ENCODE measurements around the gene TMEM220.

- TF ChIP-seq CTCF (conservative IDR thresholded peaks at IDR 0.05 in 1 of 2, IDR thresholded peaks at IDR 0.05 in 1 of 2; ENCODE audit: extremely low read depth in 1 of 2, insufficient read depth in 1 of 2, low read depth in 1 of 2, low read length in 2 of 2) = no peak
- TF ChIP-seq EZH2 (IDR thresholded peaks at IDR 0.05; ENCODE audit: borderline replicate concordance, low read length) = no peak
Observed at GRCh38 chr17:10731408-10731879, 1.6 kb upstream of the TMEM220 start.
